Measurements from ENCODE around the gene RNASE7.

The RNASE7 gene

GRCh38 chr14:21043387-21043973, 1.3 kb downstream of the RNASE7 start:
- DNase-seq (ENCODE audit: low read depth in 2 of 2): no peak

GRCh38 chr14:21043974-21044618, 1.9 kb downstream of the RNASE7 start:
- no peak for DNase-seq (ENCODE audit: low read depth in 2 of 2)

GRCh38 chr14:21047378-21047781, 5.2 kb downstream of the RNASE7 start:
- no peak for DNase-seq (ENCODE audit: low read depth in 2 of 2)

GRCh38 chr14:21048638-21049037, 6.5 kb downstream of the RNASE7 start:
- no peak for DNase-seq (ENCODE audit: low read depth in 2 of 2)

- DNase-seq (ENCODE audit: low read depth in 2 of 2): no peak
These were observed 7.1 kb downstream of the RNASE7 start for GRCh38 chr14:21049271-21049673.

- no peak for DNase-seq (ENCODE audit: low read depth in 2 of 2)
These were observed 8.4 kb downstream of the RNASE7 start for GRCh38 chr14:21050597-21050996.

- no peak for DNase-seq (ENCODE audit: low read depth in 2 of 2)
These were observed 11.3 kb downstream of the RNASE7 start for GRCh38 chr14:21053184-21054122.

GRCh38 chr14:21054123-21054767, 12.1 kb downstream of the RNASE7 start:
- no peak for DNase-seq (ENCODE audit: low read depth in 2 of 2)

- no peak for DNase-seq (ENCODE audit: low read depth in 2 of 2)
These were observed 12.6 kb downstream of the RNASE7 start for GRCh38 chr14:21054768-21055145.

GRCh38 chr14:21055432-21056117, 13.4 kb downstream of the RNASE7 start:
- no peak for DNase-seq (ENCODE audit: low read depth in 2 of 2)

GRCh38 chr14:21056520-21057163, 14.5 kb downstream of the RNASE7 start:
- no peak for DNase-seq (ENCODE audit: low read depth in 2 of 2)

- no peak for DNase-seq (ENCODE audit: low read depth in 2 of 2)
These were observed 15.9 kb downstream of the RNASE7 start, which contains the start of gene RNASE8 for GRCh38 chr14:21057803-21058675. Gene RNASE8 (plus strand): TSS chr14:21057822. CDS start chr14:21057893, 71 bp downstream.

GRCh38 chr14:21058903-21059302, 16.7 kb downstream of the RNASE7 start:
- DNase-seq (ENCODE audit: low read depth in 2 of 2): no peak

GRCh38 chr14:21059842-21060613, 17.9 kb downstream of the RNASE7 start:
- DNase-seq (ENCODE audit: low read depth in 2 of 2): no peak

- no peak for DNase-seq (ENCODE audit: low read depth in 2 of 2)
These were observed 18.6 kb downstream of the RNASE7 start for GRCh38 chr14:21060614-21061346.

GRCh38 chr14:21061347-21061668, 19.1 kb downstream of the RNASE7 start:
- no peak for DNase-seq (ENCODE audit: low read depth in 2 of 2)

GRCh38 chr14:21063479-21063878, 21.3 kb downstream of the RNASE7 start:
- DNase-seq (ENCODE audit: low read depth in 2 of 2): no peak

GRCh38 chr14:21066882-21067502, 24.8 kb downstream of the RNASE7 start:
- DNase-seq (ENCODE audit: low read depth in 2 of 2): no peak

Measured in stimulated activated CD4-positive, alpha-beta T cell treated with anti-CD3 and anti-CD28 coated beads, Interleukin-4, amount 100 ng/mL, for 48 hours (primary cell).